HG02571 (cell line): Measurements from ENCODE around the gene SHISA4.
"Not testable (repeated sequence)": the region's sequence is repeated elsewhere in the genome, so short reads cannot be mapped to it uniquely, and the experiment has no call there.

Experiments used
- ATAC-seq: cut with Tn5 transposase; IDR thresholded peaks from one replicate; pipeline ENCODE4 v1.9.1; 2021; ENCODE audit warnings: mild to moderate bottlenecking, moderate library complexity; ENCODE audit not compliant: unreplicated experiment

SHISA4 gene, protein sequence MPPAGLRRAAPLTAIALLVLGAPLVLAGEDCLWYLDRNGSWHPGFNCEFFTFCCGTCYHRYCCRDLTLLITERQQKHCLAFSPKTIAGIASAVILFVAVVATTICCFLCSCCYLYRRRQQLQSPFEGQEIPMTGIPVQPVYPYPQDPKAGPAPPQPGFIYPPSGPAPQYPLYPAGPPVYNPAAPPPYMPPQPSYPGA

DNA sequence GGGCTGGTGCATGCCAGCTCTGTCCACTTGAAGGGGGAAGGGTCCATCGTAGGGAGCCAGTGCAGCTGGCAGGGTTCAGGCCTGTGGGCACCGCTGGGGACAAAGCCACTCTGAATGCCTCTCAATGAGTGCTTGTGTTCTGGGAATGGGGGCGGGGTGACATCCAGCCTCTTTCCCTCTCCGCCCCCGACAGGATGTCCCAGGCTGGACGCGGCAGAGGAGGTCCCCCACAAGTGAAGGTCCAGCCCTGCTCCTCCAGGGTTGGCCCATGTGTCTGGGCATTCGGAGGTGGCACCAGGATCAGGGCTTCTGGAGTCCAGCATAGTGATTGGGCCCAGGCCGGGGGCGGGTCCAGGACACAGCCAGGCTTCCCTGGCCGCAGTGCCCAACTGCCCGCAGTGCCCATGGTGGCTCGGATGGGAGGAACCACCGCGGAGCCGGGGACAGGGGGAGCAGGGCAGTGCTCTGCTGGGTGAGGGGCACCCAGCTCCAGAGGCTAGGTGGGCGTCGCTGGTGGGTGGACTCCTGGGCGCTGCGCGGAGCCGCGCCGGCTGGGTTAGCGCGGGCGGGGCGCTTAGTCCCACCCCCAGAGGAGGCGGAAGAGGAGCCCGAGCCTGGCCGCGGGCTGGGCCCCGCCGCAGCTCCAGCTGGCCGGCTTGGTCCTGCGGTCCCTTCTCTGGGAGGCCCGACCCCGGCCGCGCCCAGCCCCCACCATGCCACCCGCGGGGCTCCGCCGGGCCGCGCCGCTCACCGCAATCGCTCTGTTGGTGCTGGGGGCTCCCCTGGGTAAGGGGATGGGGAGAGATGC lies at the start of gene SHISA4:
Gene SHISA4 (plus strand): TSS at position 617 of the 808 bp plus-strand sequence. CDS start 97 bp downstream, at position 714.
- no peak for ATAC-seq

DNA sequence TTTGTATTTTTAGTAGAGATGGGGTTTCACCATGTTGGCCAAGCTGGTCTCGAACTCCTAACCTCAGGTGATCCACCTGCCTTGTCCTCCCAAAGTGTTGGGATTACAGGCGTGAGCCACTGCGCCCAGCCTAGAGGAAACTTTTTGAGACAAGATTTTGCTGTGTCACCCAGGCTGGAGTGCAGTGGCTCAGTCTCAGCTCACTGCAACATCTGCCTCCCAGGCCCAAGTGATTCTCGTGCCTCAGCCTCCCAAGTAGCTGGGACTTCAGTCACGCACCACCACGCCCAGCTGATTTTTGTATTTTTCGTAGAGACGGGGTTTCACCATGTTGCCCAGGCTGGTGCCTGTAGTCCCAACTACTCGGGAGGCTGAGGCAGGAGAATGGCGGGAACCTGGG lies 49.6 kb upstream of the SHISA4 start:
- not testable (repeated sequence) for ATAC-seq

DNA sequence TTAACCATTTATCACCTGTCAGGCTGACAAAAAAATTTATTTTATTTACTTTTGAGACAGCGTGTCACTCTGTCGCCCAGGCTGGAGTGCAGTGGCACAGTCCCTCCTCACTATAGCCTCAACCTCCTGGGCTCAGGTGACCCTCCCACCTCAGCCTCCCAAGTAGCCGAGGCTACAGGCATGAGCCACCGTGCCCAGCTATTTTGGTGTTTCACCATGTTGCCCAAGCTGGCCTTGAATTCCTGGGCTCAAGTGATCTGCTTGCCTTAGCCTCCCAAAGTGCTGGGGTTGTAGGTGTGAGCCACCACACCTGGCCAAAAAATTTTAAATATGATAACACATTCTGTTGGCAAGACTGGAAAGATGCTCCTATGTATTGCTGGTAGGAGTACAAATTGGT lies 48.6 kb upstream of the SHISA4 start:
- no peak for ATAC-seq

DNA sequence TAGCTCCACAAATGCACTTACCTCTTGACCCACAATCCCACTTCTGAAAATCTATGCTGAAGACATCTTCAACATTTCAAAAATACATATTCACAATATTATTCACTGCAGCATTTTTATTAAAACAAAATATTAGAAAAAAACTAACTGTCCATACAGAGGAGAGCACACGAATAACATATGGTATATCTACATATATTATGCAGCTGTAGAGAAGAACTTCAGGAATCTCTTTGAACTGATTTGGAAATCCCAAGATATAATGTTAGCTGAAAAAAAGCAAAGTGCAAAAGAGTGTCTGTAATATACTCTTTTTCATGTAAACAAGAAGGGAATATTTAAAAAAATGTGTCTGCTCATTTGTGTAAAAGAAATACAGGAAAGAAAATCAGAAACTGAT lies 48.2 kb upstream of the SHISA4 start:
- no peak for ATAC-seq

DNA sequence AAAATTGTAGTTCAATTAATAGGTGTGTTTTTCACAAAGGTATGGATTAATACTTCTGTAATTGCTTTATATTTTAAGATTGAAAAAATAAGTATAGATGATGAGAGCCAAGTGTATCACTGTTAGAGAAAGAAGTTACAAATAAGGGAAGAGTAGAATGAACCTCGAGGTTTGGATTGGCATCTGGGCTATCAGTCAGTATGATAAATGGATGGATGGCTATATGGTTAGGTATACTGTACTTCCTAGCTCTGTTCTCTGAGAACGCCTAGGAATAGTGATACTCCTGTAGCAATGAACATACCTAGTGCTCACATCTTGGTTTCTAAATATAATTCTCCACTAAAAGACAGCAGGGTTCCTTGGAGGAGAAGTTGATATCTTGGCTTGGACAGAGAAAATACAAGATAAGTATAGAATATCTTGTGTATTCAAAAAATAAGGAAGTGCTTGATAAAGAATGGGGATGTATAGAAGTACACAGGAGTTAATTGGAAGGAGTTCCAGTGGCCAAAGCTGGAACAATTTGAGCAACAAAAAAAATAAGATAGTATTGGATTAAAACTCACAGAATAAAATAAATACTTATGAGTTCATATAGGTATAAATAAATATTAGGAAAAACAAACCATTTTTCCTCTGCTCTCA lies 47.3 kb upstream of the SHISA4 start:
- ATAC-seq: no peak

DNA sequence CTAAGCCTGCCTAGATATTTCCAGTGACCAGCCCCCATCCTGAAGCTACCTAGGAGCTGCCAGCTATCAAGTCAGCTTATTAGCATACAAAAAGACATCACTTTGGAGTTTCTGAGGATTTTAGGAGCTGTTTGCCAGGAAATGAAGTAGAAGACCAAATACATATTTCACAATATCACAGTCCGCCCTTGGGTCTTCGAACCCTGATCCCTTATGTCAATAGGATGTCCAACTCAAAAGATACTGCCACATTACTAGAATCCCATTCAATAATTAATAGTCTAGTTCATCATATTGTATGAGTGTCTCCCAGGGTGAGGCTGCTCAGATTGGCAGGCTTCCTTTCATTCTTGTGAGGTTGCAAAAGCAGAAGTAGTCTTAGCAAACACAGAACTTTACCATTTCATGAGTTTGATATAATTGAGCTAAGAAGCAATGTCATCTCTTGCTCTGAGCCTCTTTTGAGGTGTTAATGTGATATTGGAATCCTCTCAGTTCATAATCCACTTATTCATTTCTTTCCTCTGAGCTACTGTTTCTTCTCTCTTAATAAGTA lies 46.1 kb upstream of the SHISA4 start:
- no peak for ATAC-seq

DNA sequence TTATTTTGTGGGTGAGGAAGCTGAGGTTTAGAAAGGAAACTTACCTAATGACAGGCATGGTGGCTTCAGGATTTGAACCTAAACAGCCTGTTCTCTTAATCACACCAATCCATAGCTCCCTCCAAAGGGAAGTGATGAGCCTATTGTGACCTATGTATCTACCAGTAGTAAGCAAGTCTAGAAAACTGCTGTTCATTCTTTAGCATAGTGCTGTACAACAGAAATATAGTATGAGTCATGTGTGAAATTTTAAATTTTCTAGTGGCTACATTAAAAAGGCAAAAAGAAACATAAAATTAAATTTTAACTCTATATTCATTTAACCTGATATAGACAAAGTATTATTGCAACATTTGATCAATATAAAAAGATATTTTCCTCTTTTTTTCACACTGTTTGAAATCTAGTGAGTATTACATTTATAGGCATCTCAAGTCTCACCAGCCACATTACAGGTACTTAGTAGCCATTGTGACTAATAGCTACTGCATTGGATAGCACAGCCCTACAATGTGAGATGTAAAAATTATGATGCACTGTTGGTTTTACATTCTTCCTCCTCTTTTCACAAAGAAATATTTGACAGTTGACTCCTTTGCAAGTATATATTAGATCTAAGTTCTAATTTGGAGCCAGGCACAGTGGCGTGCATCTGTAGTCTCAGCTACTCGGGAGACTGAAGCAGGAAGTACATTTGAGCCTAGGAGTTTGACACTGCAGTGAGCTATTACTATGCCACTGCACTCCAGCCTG lies 43.2 kb upstream of the SHISA4 start:
- ATAC-seq: no peak

DNA sequence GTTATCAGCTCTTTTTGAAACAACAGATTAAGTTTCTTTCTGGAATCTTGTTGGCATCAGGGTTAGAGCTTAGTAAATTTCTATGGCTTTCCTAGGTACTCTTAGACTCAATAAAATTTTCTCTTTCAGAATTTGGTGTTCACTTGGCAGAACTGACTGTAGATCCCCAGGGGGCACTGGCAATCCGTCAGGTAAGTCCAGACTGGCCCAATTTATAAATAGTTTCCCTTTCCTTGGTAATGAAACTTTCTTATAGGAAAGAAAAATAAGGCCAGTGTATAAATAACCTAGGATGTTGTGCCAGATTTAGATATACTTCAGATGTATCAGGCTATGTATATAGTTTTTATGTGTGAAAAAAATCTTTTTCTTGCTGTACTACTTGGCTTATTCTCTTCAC lies 41.5 kb upstream of the SHISA4 start:
- ATAC-seq: no peak

DNA sequence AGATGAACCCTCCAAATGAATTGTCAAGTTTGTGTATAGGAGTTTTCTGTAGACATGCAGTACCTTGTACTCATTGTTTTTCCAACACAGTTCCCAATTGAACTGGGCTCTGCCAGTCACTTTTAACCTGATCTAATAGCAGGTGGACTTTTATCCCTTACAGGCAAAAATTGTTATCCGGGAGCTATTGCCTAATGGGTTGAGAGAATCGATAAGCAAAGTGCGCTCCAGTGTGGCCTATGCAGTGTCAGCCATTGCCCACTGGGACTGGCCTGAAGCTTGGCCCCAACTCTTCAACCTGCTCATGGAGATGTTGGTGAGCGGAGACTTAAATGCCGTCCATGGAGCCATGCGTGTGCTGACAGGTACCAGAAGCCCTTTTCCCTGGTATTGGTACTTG lies 40.5 kb upstream of the SHISA4 start:
- no peak for ATAC-seq

DNA sequence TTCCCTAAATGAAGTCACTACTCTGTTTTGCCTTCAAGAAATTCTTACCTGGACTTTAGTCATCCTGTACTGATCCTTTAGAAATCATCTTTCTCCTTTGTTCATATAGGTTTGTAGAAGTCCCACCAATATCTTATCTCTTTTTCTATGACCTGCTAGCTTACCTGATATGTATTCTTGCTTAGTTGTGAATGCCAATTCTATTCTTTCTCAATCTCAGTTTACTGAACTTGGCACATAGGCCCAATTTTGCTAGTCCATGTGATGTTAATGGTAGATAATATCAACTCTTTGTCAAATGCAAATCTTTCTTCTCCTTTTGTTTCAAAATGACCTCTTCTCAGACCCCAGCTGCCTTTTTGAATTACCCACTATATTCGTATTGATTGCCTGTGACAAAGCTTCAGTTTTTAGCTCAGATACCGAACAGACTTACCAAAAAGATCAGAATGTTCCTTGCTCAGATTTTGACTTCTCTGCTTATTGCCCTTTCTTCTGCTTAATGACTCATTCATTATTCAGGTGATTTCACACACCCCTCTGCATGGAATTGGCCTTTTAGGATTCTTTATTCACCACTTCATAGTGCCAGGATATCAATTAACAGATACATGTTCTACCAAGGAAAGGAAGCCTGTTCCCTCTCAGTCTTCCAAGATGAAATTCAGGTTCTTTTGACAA lies 39.2 kb upstream of the SHISA4 start:
- ATAC-seq: no peak

DNA sequence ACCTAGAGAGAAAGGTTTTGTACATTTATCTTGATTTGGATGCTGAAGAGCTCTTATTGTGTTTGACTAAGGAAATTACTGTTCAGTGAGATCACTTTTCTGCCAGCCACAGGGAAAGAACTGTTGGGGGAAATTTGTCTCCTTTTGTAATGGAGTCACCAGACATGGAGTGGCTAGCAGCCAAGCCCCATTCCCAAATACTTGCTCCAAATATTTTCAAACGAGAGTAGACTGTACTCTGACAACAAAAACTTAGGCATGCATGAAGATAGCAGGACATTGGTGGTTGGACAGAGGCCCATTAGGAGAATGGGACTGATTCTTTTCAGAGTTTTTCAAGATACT lies 38.7 kb upstream of the SHISA4 start:
- no peak for ATAC-seq

DNA sequence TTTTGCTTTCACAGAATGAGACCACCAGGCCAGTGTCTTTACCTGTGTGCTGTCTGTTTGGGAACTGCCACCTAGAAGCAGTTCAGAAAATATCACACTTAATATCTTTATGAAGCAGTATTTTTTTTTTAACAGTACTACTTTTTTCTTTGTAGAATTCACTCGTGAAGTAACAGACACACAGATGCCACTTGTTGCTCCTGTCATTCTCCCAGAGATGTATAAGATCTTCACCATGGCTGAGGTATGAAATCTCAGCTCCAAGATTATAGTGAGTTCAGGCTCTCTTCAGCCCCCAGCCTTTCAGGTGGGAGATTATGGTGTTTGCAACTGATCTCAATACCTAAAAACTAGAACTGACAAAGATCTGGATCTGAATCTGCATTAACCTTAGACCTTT lies 36.7 kb upstream of the SHISA4 start:
- no peak for ATAC-seq

DNA sequence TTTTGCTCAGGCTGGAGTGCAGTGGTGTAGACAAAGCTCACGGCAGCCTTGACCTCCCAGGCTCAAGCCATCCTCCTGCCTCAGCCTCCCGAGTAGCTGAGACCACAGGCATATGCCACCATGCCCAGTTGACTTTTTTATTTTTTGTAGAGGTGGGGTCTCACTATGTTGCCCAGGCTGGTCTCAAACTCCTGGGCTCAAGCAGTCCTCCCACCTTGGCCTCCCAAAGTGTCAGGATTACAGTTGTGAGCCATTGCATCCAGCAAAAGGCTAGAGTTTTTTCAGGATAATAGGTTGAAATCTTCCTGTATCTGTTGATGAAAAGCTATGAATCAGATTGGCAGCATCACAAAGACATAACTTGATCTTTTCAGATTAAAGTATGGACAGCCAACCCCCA lies 32.0 kb upstream of the SHISA4 start:
- ATAC-seq: not testable (repeated sequence)

DNA sequence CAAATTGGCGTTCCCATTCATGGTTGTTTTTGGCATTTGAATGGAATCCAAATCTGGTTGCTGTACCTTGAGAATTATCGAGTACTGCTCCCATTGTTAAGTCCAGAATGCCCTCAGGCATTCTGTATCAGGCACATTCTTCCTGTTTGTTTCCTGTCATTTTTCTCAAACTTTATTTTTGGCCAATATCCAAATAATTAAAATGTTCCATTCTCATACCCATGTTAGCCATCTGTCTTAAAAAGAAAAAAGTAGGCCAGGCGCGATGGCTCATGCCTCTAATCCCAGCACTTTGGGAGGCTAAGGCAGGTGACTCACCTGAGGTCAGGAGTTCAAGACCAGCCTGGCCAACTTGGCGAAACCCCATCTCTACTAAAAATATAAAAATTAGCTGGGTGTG lies 29.3 kb upstream of the SHISA4 start:
- ATAC-seq: no peak

DNA sequence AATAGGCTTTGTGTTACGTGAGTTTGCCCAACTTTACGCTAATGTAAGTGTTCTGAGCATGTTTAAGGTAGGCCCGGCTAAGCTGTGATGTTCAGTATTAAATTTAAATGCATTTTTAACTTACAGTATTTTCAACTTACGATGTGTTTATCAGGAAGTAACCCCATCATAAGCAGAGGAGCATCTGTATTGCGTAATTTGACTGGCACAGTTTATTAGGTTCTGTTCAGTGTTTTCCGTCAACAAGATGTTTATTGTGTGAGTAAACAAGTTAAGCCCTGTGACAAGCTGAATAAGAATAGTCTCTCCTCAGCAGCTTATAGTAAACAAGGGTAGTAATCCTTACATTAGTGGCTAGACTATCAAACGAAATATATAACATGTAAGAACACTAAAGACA lies 27.2 kb upstream of the SHISA4 start:
- ATAC-seq: no peak

DNA sequence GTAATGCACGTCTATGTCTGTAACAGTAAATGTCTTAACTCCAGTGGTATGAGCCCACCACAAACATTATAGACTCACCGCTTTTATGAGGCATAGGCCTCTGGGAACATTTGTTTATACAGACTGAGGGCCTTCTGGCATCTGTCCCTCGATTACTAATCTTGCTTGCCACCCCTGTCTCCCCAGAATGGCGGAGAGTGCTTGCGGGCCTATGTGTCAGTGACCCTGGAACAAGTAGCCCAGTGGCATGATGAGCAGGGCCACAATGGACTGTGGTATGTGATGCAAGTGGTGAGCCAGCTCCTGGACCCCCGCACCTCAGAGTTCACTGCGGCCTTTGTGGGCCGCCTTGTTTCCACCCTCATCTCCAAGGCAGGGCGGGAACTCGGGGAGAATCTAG lies 18.3 kb upstream of the SHISA4 start:
- no peak for ATAC-seq

DNA sequence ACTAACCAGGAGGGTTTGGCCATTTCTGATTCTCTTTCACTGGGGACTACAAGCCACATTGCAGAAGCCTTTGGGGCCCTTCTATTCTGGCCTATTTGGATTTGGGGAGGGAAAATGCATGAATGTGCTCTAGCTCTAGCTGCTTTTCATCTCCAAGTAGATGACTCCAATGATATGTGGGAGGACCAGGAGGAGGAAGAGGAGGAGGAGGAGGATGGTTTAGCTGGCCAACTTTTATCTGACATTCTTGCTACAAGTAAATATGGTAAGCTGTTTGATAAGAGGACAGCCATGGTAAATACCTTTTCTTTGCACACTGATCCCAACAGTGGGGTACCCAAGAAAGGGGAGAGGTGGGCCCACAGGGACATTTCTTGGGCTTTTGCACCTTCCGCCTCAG lies 14.0 kb upstream of the SHISA4 start:
- ATAC-seq: no peak

DNA sequence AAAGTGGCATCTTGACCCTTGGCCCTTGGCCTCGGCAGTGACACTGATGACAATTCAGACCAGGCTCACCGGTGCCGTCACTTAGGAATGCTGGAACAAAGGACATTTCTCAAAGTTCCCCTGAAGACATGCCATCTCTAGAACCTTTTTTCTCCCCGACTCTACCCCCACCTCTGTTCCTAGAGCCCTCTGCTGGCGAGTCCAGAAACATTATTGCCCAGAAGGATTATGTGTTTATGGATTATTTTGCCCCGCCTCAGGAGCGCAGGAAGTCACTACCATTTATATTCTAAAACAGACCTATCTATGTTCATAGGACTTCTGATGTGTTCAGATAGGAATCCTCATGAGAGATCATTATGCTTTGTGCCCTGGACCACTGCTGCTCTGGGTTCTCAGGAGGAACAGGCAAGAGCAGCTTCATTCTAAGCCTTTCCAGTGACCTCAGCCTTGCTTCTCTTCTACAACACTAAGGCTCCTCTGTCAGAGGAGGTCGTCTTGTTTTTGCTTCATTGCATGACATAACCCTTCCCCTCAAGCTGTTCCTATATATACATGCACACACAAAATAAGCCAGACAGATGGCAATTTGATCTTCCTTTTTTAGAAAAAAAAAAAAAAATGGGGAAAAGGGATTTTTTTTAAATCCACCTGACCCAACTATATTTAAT lies 12.4 kb upstream of the SHISA4 start:
- no peak for ATAC-seq

DNA sequence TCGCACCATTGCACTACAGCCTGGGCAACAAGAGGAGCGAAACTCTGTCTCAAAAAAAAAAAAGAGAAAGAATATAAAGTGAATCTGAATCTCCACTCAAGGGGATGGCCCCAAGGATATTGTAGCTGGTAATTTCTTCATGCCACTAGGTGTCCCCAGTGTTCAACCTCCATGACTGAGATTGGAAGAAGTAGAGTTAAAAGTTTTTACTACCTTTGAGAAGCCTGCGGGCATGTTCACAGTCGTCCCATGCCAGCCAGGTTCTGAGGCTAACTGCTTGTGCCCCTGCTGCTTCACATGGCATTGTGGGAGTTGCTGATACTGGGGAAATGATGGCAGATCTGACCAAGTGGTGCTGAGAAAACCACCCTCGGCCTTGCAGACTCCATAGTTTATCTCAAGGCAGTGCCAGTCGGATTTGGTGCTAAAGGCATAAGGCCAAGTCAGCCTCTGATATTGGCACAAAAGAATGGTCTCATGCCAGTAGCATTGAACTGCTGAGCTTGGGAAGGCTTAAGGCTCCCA lies 10.8 kb upstream of the SHISA4 start:
- ATAC-seq: no peak
